Measurements from ENCODE around the gene WASF2. TPM values are rescaled to one million over a fixed set of nuclear protein-coding genes. Genes with fewer than 3 reads are reported as not detected.
A peak's percentile ranks its signal among the peaks of the same experiment; 100 is the strongest.

WASF2 gene
- total RNA-seq, 1 experiment from 2014 or later: 65.9 TPM

GRCh38 chr1:27394925-27395324, 95.0 kb downstream of the WASF2 start:
- no peak for TF ChIP-seq CTCF (conservative IDR thresholded peaks at IDR 0.05)
- Histone ChIP-seq H3K23ac (ENCODE audit: insufficient read length, low read depth, low read length) (no peak overlapping the region), H3K14ac (ENCODE audit: insufficient read depth, low read length) (no peak overlapping the region), H3K23me2 (ENCODE audit: insufficient read length, low read depth, low read length, poor library complexity, severe bottlenecking) (peaks cover 4% of the 10 kb centered on the region), H3T11ph (ENCODE audit: low read length) (no peak overlapping the region), H2AFZ (ENCODE audit: low read length) (no peak overlapping the region), H3K79me2 (ENCODE audit: insufficient read depth, low read length) (no peaks in the 10 kb centered on the region), H3K4me1 (ENCODE audit: insufficient read depth, low read length) (peaks cover 2% of the 10 kb centered on the region), H2BK15ac (ENCODE audit: low read depth, low read length) (no peak overlapping the region), H3K4ac (ENCODE audit: low read depth, low read length) (no peak overlapping the region), H4K8ac (replicated peaks; ENCODE audit: insufficient read length, low read depth, low read length) (no peak overlapping the region), H3K27me3 (ENCODE audit: insufficient read depth, low read length) (no peaks in the 10 kb centered on the region), H2BK20ac (ENCODE audit: low read depth, low read length, poor library complexity, severe bottlenecking) (no peak overlapping the region), H3K79me1 (ENCODE audit: insufficient read depth, low read depth, low read length, poor library complexity, severe bottlenecking) (no peaks in the 10 kb centered on the region), H2BK12ac (ENCODE audit: insufficient read length, low read depth, low read length) (no peak overlapping the region), H3K9ac (ENCODE audit: extremely low read depth, insufficient read length, low read length) (no peak overlapping the region), H4K20me1 (ENCODE audit: control insufficient read depth, insufficient read depth, insufficient read length) (no peaks in the 10 kb centered on the region), H2AK5ac (ENCODE audit: insufficient read length, low read length) (no peak overlapping the region), H3K18ac (ENCODE audit: insufficient read length, low read depth, low read length) (no peak overlapping the region), H2BK120ac (ENCODE audit: low read depth, low read length, poor library complexity, severe bottlenecking) (no peak overlapping the region), H2BK5ac (ENCODE audit: insufficient read length, low read length) (no peak overlapping the region), H3K27ac (ENCODE audit: insufficient read length, low read depth, low read length) (no peak overlapping the region), H4K5ac (ENCODE audit: insufficient read length, low read depth, low read length) (no peak overlapping the region), H4K91ac (ENCODE audit: insufficient read length, low read depth, low read length) (no peak overlapping the region), H3K56ac (ENCODE audit: insufficient read length, low read depth, low read length) (no peak overlapping the region), H3K4me2 (ENCODE audit: insufficient read depth, insufficient read length, low read length) (no peak overlapping the region), H3K9me3 (ENCODE audit: control insufficient read depth, low read depth, low read length) (no peaks in the 10 kb centered on the region)
- H3K4me1 Mint-ChIP-seq: peaks cover 41 to 47% of the 10 kb centered on the region in 2 experiments
- H3K36me3 Mint-ChIP-seq (ENCODE audit: insufficient read depth in 1 of 3, low read depth in 3 of 3): peaks cover 0 to 4% (median 3%) of the 10 kb centered on the region in 3 experiments; a peak in 2 of 7 replicates
- WGBS (ENCODE audit: extremely low coverage, insufficient read length, low lambda C conversion rate): no CpG with 5 or more reads among the region's 1 CpG
- no peak overlapping the region for H3K27ac Mint-ChIP-seq
- no peaks in the 10 kb centered on the region; a peak in 2 of 5 replicates for H3K9me3 Mint-ChIP-seq
- H3K4me3 Mint-ChIP-seq: peak overlapping the region in 1 of 2 experiments; percentile 53; a peak in 3 of 5 replicates
- H3K27me3 Mint-ChIP-seq (ENCODE audit: low read depth): no peaks in the 10 kb centered on the region; the same call in none of the 2 replicates
- DNase-seq: no peak
